Common myeloid progenitor, CD34-positive (primary cell): ENCODE measurements around the gene SP6.

Experiments
- CTCF ChIA-PET: fragments of 350-600 bp; sonication (Branson Sonifier 250); formaldehyde crosslinking; loops from one replicate; lab custom pipeline; 2021; ENCODE audit warnings: antibody characterized with exemption; lab: Charles Lee
- POLR2A ChIA-PET: fragments of 350-600 bp; sonication (Branson Sonifier 250); formaldehyde crosslinking; loops from one replicate; lab custom pipeline; 2021; ENCODE audit warnings: antibody characterized with exemption; lab: Charles Lee
- DNase-seq, 3 donors: peaks; one replicate each; pipeline versions ENCODE4 v3.0.0 to v3.0.0-alpha.2; 2013
- H3K27ac ChIP-seq, 2 experiments: 1 replicate in 1 of 2; 2 replicates in 1 of 2; pipeline ENCODE4 v1.7.0; 2013; ENCODE audit warnings: inconsistent platforms in 2 of 2, low read length in 2 of 2, mild to moderate bottlenecking in 2 of 2, low read depth in 1 of 2, moderate library complexity in 1 of 2; ENCODE audit not compliant: severe bottlenecking in 2 of 2, insufficient read depth in 1 of 2, poor library complexity in 1 of 2
- H3K27me3 ChIP-seq, 5 experiments: replicated peaks in 2 of 5; 1 replicate in 3 of 5; 2 replicates in 2 of 5; pipeline versions ENCODE4 v1.6.1 to v1.7.0; 2013; ENCODE audit warnings: low read length in 4 of 5, mild to moderate bottlenecking in 2 of 5, moderate library complexity in 2 of 5, inconsistent platforms in 1 of 5; ENCODE audit not compliant: insufficient read depth in 5 of 5, control insufficient read depth in 4 of 5
- H3K36me3 ChIP-seq, 4 experiments: 1 replicate in 2 of 4; 2 replicates in 2 of 4; pipeline versions ENCODE4 v1.6.1 to v1.7.0; 2013; ENCODE audit warnings: low read length in 3 of 4, control low read depth in 1 of 4, mild to moderate bottlenecking in 1 of 4; ENCODE audit not compliant: control insufficient read depth in 4 of 4, insufficient read depth in 4 of 4
- H3K4me1 ChIP-seq, 4 experiments: 1 replicate in 3 of 4; 2 replicates in 1 of 4; pipeline versions ENCODE4 v1.6.1 to v1.7.1; 2013; ENCODE audit warnings: low read length in 3 of 4, mild to moderate bottlenecking in 3 of 4, control low read depth in 1 of 4, inconsistent platforms in 1 of 4, moderate library complexity in 1 of 4; ENCODE audit not compliant: control insufficient read depth in 4 of 4, insufficient read depth in 4 of 4; ENCODE audit errors: control extremely low read depth in 1 of 4
- H3K4me3 ChIP-seq, 7 experiments: 1 replicate in 4 of 7; 2 replicates in 3 of 7; pipeline versions ENCODE4 v1.5.1 to v1.7.0; 2013; ENCODE audit warnings: mild to moderate bottlenecking in 7 of 7, low read length in 6 of 7, moderate library complexity in 6 of 7, inconsistent platforms in 2 of 7, low read depth in 2 of 7, control low read depth in 1 of 7; ENCODE audit not compliant: insufficient read depth in 4 of 7, control insufficient read depth in 1 of 7; ENCODE audit errors: extremely low read depth in 1 of 7
- H3K9me3 ChIP-seq, 5 experiments: 1 replicate in 4 of 5; 2 replicates in 1 of 5; pipeline versions ENCODE4 v1.6.1 to v1.7.1; 2013; ENCODE audit warnings: low read length in 4 of 5, mild to moderate bottlenecking in 2 of 5, inconsistent platforms in 1 of 5, low read depth in 1 of 5, moderate library complexity in 1 of 5; ENCODE audit not compliant: control insufficient read depth in 4 of 5, insufficient read depth in 2 of 5; ENCODE audit errors: control extremely low read depth in 1 of 5
- WGBS: methylation state at CpG from one replicate; pipeline ENCODE4 v1.1.5; 2013; ENCODE audit not compliant: insufficient coverage; 5-methylcytosine and 5-hydroxymethylcytosine counted together

SP6 gene

DNA sequence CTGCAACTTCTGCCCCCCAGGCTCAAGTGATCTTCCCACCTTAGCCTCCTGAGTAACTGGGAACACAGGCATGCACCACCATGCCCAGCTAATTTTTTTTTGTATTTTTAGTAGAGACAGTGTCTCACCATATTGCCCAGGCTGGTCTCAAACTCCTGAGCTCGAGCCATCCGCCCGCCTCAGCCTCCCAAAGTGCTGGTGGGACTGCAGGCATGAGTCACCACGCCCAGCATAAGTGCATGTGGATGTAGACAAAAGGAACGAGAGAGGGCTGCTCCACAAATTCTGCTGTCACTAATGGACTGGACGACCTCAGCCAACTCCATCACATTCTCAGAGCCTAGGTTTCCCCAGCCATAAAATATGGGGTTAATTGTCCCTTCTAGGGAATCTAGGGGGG is 37.3 kb upstream of the SP6 start:
- ChIA-PET CTCF (interaction anchor here (1.2 to 15.9 kb wide), 4 partner anchors 8 to 43 kb away, joined by 3 to 575 read pairs (median 22); partner anchors contain the start of genes SCRN2 and SP6), POLR2A (no interaction called here)
- 94% methylated on average over 3 of the region's 6 CpGs for WGBS

DNA sequence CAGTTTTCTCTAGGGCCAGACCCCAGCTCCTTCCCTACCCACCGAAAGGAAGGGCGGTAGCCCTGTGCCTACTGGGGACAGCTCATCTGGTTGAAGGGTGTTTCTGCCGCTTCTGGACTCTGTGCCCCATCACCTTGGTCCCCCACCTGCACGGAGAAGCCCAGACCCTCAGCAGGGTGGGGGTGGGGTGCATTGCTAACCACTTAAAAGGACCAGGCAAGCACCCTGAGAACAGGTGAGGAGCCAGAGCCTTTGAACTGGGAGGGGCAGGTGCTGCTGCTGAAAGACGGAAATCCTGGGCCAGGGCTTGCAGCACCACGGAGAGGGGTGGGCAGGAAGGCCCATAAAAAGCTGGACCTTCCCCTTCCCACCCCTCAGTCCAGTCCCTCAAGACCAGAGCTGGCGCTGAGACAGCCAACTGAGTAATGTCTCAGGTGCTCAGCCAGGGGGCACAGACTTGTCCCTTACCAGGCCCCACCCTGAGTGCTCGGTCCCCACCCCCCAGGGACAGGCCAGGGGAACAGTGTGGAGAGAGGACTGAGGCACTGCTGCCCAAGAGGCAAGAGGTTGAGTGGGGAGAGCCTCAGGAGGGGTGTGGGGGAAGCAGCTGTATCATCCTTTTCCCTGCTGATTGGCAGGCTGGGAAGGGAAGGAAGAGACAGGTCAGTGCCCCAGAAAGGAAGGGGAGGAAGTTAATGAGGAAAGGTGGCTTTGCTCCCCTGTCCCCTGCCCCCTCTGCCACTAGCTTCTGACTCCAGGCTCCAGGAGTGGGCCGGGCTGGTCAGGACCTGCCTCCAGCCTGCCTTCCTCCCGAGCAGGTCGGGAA is 34.2 kb upstream of the SP6 start:
- DNase-seq, result no peak
- no peak overlapping the region for H3K27ac ChIP-seq
- H3K36me3 ChIP-seq, result no peaks in the 10 kb centered on the region
- H3K4me3 ChIP-seq, result no peak overlapping the region
- ChIA-PET POLR2A (no interaction called here), CTCF (interaction anchor here (0.8 to 15.9 kb wide), 6 partner anchors 8 to 83 kb away, joined by 3 to 575 read pairs (median 8); partner anchors contain the start of genes SCRN2, SP2 and SP6)
- 91% methylated on average over 9 of the region's 11 CpGs for WGBS
- peaks cover 0 to 11% (median 8%) of the 10 kb centered on the region in 4 experiments for H3K4me1 ChIP-seq
- H3K9me3 ChIP-seq, result no peaks in the 10 kb centered on the region
- H3K27me3 ChIP-seq, result no peaks in the 10 kb centered on the region

More for the DNA sequence above, 37.3 kb upstream of the SP6 start:
- no peak for DNase-seq
- Histone ChIP-seq H3K36me3 (no peaks in the 10 kb centered on the region), H3K27me3 (no peaks in the 10 kb centered on the region), H3K27ac (no peak overlapping the region), H3K4me3 (no peak overlapping the region), H3K9me3 (no peaks in the 10 kb centered on the region), H3K4me1 (peaks cover 0 to 7% (median 0%) of the 10 kb centered on the region in 4 experiments)

- H3K27ac ChIP-seq, result no peak overlapping the region
- WGBS, result 96% methylated on average over 3 of the region's 5 CpGs
- H3K4me1 ChIP-seq, result peaks cover 0 to 11% (median 8%) of the 10 kb centered on the region in 4 experiments
- H3K27me3 ChIP-seq, result no peaks in the 10 kb centered on the region
- no peak for DNase-seq
- no peaks in the 10 kb centered on the region for H3K36me3 ChIP-seq
- POLR2A ChIA-PET, result no interaction called here
- H3K4me3 ChIP-seq, result no peak overlapping the region
- CTCF ChIA-PET, result interaction anchor here (0.9 to 15.9 kb wide), 5 partner anchors 8 to 39 kb away, joined by 3 to 575 read pairs (median 9); partner anchors contain the start of genes SCRN2, SP2 and SP6
- no peaks in the 10 kb centered on the region for H3K9me3 ChIP-seq
These were observed 33.4 kb upstream of the SP6 start for GRCh38 chr17:47884427-47884740.

- no peak for DNase-seq
- Histone ChIP-seq H3K9me3 (no peaks in the 10 kb centered on the region), H3K4me1 (peaks cover 0 to 11% (median 9%) of the 10 kb centered on the region in 4 experiments), H3K4me3 (no peak overlapping the region), H3K36me3 (no peaks in the 10 kb centered on the region), H3K27ac (no peak overlapping the region), H3K27me3 (no peaks in the 10 kb centered on the region)
- POLR2A ChIA-PET, result no interaction called here
- CTCF ChIA-PET, result interaction anchor here (0.9 to 15.9 kb wide), 5 partner anchors 8 to 38 kb away, joined by 3 to 575 read pairs (median 9); partner anchors contain the start of genes SCRN2, SP2 and SP6
- 97% methylated on average over 6 of the region's 9 CpGs for WGBS
These were observed 32.8 kb upstream of the SP6 start for GRCh38 chr17:47883589-47884426.

GRCh38 chr17:47882695-47883588 is 32.0 kb upstream of the SP6 start:
- ChIA-PET POLR2A (interaction anchor here (1.2 kb wide), 1 partner anchor 45 kb away, joined by 3 read pairs; no protein-coding TSS in a partner anchor), CTCF (interaction anchor here (1.0 to 15.9 kb wide), 3 partner anchors 12 to 37 kb away, joined by 3 to 575 read pairs (median 10); partner anchors contain the start of genes SCRN2 and SP6)
- Histone ChIP-seq H3K27me3 (no peaks in the 10 kb centered on the region), H3K9me3 (no peaks in the 10 kb centered on the region), H3K4me1 (peaks cover under 1 to 14% (median 12%) of the 10 kb centered on the region in 4 experiments), H3K4me3 (peak overlapping the region in 3 of 7 experiments; percentile 17 to 59 (median 43)), H3K27ac (no peak overlapping the region), H3K36me3 (no peaks in the 10 kb centered on the region)
- WGBS, result 94% methylated on average over 7 of the region's 9 CpGs
- DNase-seq, result no peak

GRCh38 chr17:47882247-47882646 is 31.3 kb upstream of the SP6 start:
- WGBS, result 18% methylated on average over 5 of the region's 7 CpGs
- Histone ChIP-seq H3K36me3 (no peaks in the 10 kb centered on the region), H3K9me3 (no peaks in the 10 kb centered on the region), H3K27me3 (no peaks in the 10 kb centered on the region), H3K4me3 (peak overlapping the region in 4 of 7 experiments; percentile 17 to 59 (median 38)), H3K27ac (no peak overlapping the region), H3K4me1 (peaks cover 2 to 21% (median 14%) of the 10 kb centered on the region in 4 experiments)
- peak; percentile 20 to 60 (median 53) for DNase-seq
- ChIA-PET CTCF (interaction anchor here (1.0 to 15.9 kb wide), 4 partner anchors 7 to 37 kb away, joined by 3 to 575 read pairs (median 21); partner anchors contain the start of genes SCRN2 and SP6), POLR2A (interaction anchor here (0.6 to 1.2 kb wide), 2 partner anchors 45 to 665 kb away, joined by 3 read pairs; no protein-coding TSS in a partner anchor)
